Spleen (tissue), 7 donors: Measurements from ENCODE around the gene INTS6.

Source experiments
- POLR2A ChIP-seq, 3 donors: fragments of 450-650 bp; IDR thresholded peaks; one replicate each; pipeline ENCODE4 v1.5.1; 2017; ENCODE audit warnings: antibody characterized with exemption in 3 of 3, mild to moderate bottlenecking in 1 of 3
- TF ChIP-seq, protein P1 (sequence below), 11 experiments: fragments of 200-600 bp in 7 of 11; fragments of 450-650 bp in 4 of 11; sonication (generic) in 4 of 11; IDR thresholded peaks in 8 of 11; conservative IDR thresholded peaks in 3 of 11; 1 replicate in 7 of 11; 2 replicates in 4 of 11; pipeline versions ENCODE4 v1.4.0 to v1.8.0; 2016 to 2021; ENCODE audit warnings: antibody characterized with exemption in 11 of 11, inconsistent platforms in 4 of 11, mild to moderate bottlenecking in 1 of 11
- donor health status: DM: no; HTN: no; CAD: no; lungs with moderate emphysema.
- donor health status: DM: no; HTN: no; CAD: no.
- donor health status: DM: no; HTN: no; CAD: no.

- no peak for TF ChIP-seq POLR2A (IDR thresholded peaks at IDR 0.05)
- TF ChIP-seq, protein P1, sequence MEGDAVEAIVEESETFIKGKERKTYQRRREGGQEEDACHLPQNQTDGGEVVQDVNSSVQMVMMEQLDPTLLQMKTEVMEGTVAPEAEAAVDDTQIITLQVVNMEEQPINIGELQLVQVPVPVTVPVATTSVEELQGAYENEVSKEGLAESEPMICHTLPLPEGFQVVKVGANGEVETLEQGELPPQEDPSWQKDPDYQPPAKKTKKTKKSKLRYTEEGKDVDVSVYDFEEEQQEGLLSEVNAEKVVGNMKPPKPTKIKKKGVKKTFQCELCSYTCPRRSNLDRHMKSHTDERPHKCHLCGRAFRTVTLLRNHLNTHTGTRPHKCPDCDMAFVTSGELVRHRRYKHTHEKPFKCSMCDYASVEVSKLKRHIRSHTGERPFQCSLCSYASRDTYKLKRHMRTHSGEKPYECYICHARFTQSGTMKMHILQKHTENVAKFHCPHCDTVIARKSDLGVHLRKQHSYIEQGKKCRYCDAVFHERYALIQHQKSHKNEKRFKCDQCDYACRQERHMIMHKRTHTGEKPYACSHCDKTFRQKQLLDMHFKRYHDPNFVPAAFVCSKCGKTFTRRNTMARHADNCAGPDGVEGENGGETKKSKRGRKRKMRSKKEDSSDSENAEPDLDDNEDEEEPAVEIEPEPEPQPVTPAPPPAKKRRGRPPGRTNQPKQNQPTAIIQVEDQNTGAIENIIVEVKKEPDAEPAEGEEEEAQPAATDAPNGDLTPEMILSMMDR (IDR thresholded peaks at IDR 0.05 in 8 of 11, conservative IDR thresholded peaks at IDR 0.05 in 3 of 11): no peak
These were observed 88.3 kb downstream of the INTS6 start for GRCh38 chr13:51364404-51365008.
